ENCODE data around the gene ADAMTS2. TPM values are rescaled to one million over a fixed set of nuclear protein-coding genes. Genes with fewer than 3 reads are reported as not detected.
"Not testable (repeated sequence)": the region's sequence is repeated elsewhere in the genome, so short reads cannot be mapped to it uniquely, and the experiment has no call there.

Gene ADAMTS2
- total and polyA plus RNA-seq, 2 of the 4 experiments (the other 2 are of a cell fraction): 19.0 to 58.8 TPM

GRCh38 chr5:179283908-179284307 is 61.4 kb downstream of the ADAMTS2 start:
- Histone ChIP-seq H3K79me1 (ENCODE audit: low read depth in 1 of 2, low read length in 2 of 2) (peaks cover 14 to 54% of the 10 kb centered on the region in 2 experiments), H3K9me1 (ENCODE audit: insufficient read depth, low read length) (peaks cover 17% of the 10 kb centered on the region), H3K4me1 (ENCODE audit: control insufficient read depth, insufficient read depth, low read length) (peaks cover 12% of the 10 kb centered on the region)
- H2AFZ ChIP-seq (replicated peaks; ENCODE audit: low read length, poor library complexity); H4K20me1 ChIP-seq (ENCODE audit: insufficient read depth, low read length); DNase-seq; H3K36me3 ChIP-seq (ENCODE audit: control insufficient read depth, insufficient read depth, low read length); H3K27ac ChIP-seq (ENCODE audit: insufficient read depth, low read length); in situ Hi-C loops (cut with MboI; ENCODE audit: low sequenced_read_pairs); H3K9ac ChIP-seq (ENCODE audit: low read depth, low read length); H4K91ac ChIP-seq (ENCODE audit: insufficient read depth, low read depth, low read length); H3K4ac ChIP-seq (ENCODE audit: low read depth, low read length); H3K4me3 ChIP-seq (ENCODE audit: insufficient read depth, low read depth, low read length); H2BK5ac ChIP-seq (ENCODE audit: low read depth, low read length, poor library complexity, severe bottlenecking); CTCF ChIA-PET; ATAC-seq (ENCODE audit: low read depth); intact Hi-C loops (cut with micrococcal nuclease); H3K27me3 ChIP-seq (ENCODE audit: control insufficient read depth, insufficient read depth, low read length); H2BK20ac ChIP-seq (ENCODE audit: low read depth, low read length); H3K14ac ChIP-seq (replicated peaks; ENCODE audit: low read depth, low read length); H2BK120ac ChIP-seq (ENCODE audit: low read depth, low read length); H3K9me3 ChIP-seq (ENCODE audit: control insufficient read depth, insufficient read depth, low read length); dilution Hi-C loops (cut with HindIII; ENCODE audit: low sequenced_read_pairs, unreplicated experiment); H3K4me2 ChIP-seq (ENCODE audit: low read depth, low read length); BruUV-seq (replicated peaks); H2BK15ac ChIP-seq (ENCODE audit: low read depth, low read length); H3K56ac ChIP-seq (ENCODE audit: extremely low read depth, insufficient read depth, low read length); POLR2A ChIA-PET (ENCODE audit: unreplicated experiment); H2AK5ac ChIP-seq (ENCODE audit: low read depth, low read length); H3K23ac ChIP-seq (ENCODE audit: low read depth, low read length); H3K18ac ChIP-seq (ENCODE audit: low read depth, low read length); H4K8ac ChIP-seq (ENCODE audit: low read depth in 2 of 2, low read length in 2 of 2); H2AK9ac ChIP-seq (replicated peaks; ENCODE audit: low read depth, low read length, poor library complexity); H4K5ac ChIP-seq (ENCODE audit: low read depth, low read length): not testable (repeated sequence)
- WGBS, 2 experiments (ENCODE audit: extremely low coverage in 2 of 2, insufficient read length in 1 of 2): no CpG with 5 or more reads among the region's 10 CpGs
